ENCODE data around the gene NEK5. TPM values are rescaled to one million over a fixed set of nuclear protein-coding genes. Genes with fewer than 3 reads are reported as not detected.

NEK5 gene
- total RNA-seq, 1 donor from 2014 or later, result 0.28 TPM

DNA sequence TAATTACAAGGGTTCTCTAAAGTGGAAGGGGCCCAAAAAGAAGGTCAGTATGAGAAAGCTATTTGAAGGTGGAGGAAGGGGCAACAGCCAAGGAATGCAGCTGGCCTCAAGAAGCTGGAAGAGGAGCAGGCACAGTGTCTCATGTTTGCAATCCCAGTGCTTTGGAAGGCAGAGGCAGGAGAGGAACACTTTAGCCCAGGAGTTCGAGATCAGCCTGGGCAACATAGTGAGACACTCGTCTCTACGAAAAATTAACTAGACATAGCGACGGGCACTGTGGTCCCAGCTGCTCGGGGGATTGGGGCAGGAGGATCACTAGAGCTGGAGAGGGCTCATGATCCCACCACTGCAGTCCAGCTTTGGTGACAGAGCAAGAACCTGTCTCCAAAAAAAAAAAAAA lies 31.2 kb upstream of the NEK5 start:
- Mint-ChIP-seq H3K27ac (peak overlapping the region; percentile 2), H3K4me3 (peak overlapping the region; percentile 94), H3K4me1 (peaks cover 51% of the 10 kb centered on the region), H3K9me3 (no peaks in the 10 kb centered on the region), H3K36me3 (peaks cover 9% of the 10 kb centered on the region), H3K27me3 (ENCODE audit: insufficient read depth, low read depth) (peaks cover 7% of the 10 kb centered on the region)
- Histone ChIP-seq H4K20me1 (ENCODE audit: low read depth) (peaks cover 4% of the 10 kb centered on the region), H3K27me3 (peaks cover 26% of the 10 kb centered on the region), H3K4me3 (no peak overlapping the region), H3K4me1 (peaks cover 22% of the 10 kb centered on the region), H3K4me2 (no peak overlapping the region), H3K27ac (no peak overlapping the region), H3K9me3 (ENCODE audit: low read depth) (no peaks in the 10 kb centered on the region), H3K9ac (no peak overlapping the region), H2AFZ (replicated peaks) (no peak overlapping the region), H3K79me2 (ENCODE audit: low read depth) (no peaks in the 10 kb centered on the region), H3K36me3 (no peaks in the 10 kb centered on the region), H3F3A (ENCODE audit: low read depth) (peaks cover 25% of the 10 kb centered on the region)
- no peak for TF ChIP-seq EZH2 (IDR thresholded peaks at IDR 0.05)
- TF ChIP-seq EZH2phosphoT487 (IDR thresholded peaks at IDR 0.05), result no peak
- TF ChIP-seq, protein P1, sequence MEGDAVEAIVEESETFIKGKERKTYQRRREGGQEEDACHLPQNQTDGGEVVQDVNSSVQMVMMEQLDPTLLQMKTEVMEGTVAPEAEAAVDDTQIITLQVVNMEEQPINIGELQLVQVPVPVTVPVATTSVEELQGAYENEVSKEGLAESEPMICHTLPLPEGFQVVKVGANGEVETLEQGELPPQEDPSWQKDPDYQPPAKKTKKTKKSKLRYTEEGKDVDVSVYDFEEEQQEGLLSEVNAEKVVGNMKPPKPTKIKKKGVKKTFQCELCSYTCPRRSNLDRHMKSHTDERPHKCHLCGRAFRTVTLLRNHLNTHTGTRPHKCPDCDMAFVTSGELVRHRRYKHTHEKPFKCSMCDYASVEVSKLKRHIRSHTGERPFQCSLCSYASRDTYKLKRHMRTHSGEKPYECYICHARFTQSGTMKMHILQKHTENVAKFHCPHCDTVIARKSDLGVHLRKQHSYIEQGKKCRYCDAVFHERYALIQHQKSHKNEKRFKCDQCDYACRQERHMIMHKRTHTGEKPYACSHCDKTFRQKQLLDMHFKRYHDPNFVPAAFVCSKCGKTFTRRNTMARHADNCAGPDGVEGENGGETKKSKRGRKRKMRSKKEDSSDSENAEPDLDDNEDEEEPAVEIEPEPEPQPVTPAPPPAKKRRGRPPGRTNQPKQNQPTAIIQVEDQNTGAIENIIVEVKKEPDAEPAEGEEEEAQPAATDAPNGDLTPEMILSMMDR (IDR thresholded peaks at IDR 0.05), result no peak
- no peak for DNase-seq (ENCODE audit: low spot score)

DNA sequence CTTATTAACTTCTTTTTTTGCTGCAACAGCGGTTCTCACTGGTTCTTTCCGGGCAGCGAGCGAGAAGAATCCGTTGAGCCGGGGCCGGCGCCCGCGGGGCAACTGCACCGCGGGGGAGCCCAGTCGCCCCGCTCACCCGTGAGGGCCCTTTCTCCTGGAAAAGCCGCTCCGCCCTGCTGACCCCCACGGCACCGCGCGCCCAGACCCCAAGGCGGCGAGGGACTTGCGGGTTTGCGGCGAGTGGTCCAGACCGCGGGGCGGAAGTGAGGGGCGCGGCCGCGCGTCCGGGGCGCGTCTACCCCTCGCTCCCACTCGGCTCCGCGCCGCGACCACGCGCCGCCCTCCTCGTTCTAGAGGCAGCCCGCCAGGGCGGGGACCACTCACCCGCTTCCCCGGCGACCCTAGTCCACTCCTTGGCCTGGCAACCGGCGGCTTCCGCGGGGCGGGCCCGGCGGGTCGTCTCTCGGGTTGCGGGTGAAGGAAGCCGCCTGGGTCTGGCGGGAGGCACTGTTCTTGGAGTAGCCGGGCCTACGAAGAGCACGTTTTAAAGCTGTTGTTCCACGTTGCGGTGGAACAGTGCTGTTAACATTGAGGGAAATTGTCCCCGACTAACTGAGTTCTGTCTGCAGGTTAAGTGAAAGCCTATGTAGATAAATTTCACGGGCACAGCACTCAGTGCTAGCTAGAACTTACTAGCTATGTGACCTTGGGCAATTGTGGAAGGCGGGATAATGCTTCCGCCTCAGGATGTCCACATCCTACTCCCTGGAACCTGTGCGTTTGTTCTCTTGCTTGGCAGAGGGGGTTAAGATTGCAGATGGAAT lies 30.5 kb upstream of the NEK5 start, which contains the start of gene NEK3:
TSS of gene NEK3 (minus strand) at position 439 of the 824 bp plus-strand sequence. CDS start 3,406 bp downstream, outside the sequence.
- H3K4me1 ChIP-seq, result peaks cover 22% of the 10 kb centered on the region
- H3F3A ChIP-seq (ENCODE audit: low read depth), result peaks cover 25% of the 10 kb centered on the region
- peak within 1 kb of the TSS; percentile 77 for H3K4me3 ChIP-seq
- peak within 1 kb of the TSS; percentile 94 for H3K4me3 Mint-ChIP-seq
- TF ChIP-seq EZH2phosphoT487 (IDR thresholded peaks at IDR 0.05), result no peak
- TF ChIP-seq, protein P1 (IDR thresholded peaks at IDR 0.05), result no peak
- no peak for TF ChIP-seq EZH2 (IDR thresholded peaks at IDR 0.05)
- H3K36me3 ChIP-seq, result no peaks in the 10 kb centered on the region
- H3K4me1 Mint-ChIP-seq, result peaks cover 51% of the 10 kb centered on the region
- peak within 1 kb of the TSS; percentile 46 for H3K9ac ChIP-seq
- DNase-seq (ENCODE audit: low spot score), result peak; percentile 84
- peak within 1 kb of the TSS; percentile 40 for H3K27ac Mint-ChIP-seq
- no peaks in the 10 kb centered on the region for H3K9me3 Mint-ChIP-seq
- H3K36me3 Mint-ChIP-seq, result peaks cover 9% of the 10 kb centered on the region
- H3K4me2 ChIP-seq, result peak within 1 kb of the TSS; percentile 85
- H3K27me3 ChIP-seq, result peaks cover 26% of the 10 kb centered on the region
- peaks cover 7% of the 10 kb centered on the region for H3K27me3 Mint-ChIP-seq (ENCODE audit: insufficient read depth, low read depth)
- H2AFZ ChIP-seq (replicated peaks), result peak within 1 kb of the TSS; percentile 92
- H3K9me3 ChIP-seq (ENCODE audit: low read depth), result no peaks in the 10 kb centered on the region
- H3K27ac ChIP-seq, result no peak within 1 kb of the TSS
- H4K20me1 ChIP-seq (ENCODE audit: low read depth), result peaks cover 4% of the 10 kb centered on the region
- H3K79me2 ChIP-seq (ENCODE audit: low read depth), result no peaks in the 10 kb centered on the region

DNA sequence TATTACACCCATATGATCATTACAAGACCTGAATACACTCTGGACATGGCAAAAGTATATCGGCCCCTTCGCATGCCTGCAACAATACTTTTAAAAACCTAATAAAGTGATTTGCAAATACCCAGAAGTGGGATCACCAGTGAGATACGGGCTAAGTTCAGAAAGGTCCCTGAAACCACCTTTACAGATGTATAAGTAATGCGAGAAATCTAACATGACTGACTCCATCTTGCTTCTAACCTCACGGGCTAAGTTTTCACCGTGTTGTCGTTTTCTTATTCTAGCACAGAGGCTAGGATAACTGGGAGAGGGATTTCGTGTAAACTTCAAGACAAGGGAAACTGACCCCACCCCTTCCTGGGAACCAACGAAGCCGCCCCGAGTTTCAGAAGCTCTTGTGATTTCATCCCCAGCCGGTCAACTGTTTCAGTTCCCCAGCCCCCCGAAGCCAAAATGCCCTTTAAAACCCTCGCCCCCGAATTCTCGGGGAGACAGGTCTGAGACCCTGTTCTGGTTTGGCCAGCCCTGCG lies 29.8 kb upstream of the NEK5 start:
- Histone ChIP-seq H3K4me2 (peak overlapping the region; percentile 85), H3K79me2 (ENCODE audit: low read depth) (no peaks in the 10 kb centered on the region), H2AFZ (replicated peaks) (peak overlapping the region; percentile 92), H3K4me1 (peaks cover 22% of the 10 kb centered on the region), H4K20me1 (ENCODE audit: low read depth) (peaks cover 4% of the 10 kb centered on the region), H3K4me3 (peak overlapping the region; percentile 77), H3K36me3 (no peaks in the 10 kb centered on the region), H3K9me3 (ENCODE audit: low read depth) (no peaks in the 10 kb centered on the region), H3F3A (ENCODE audit: low read depth) (peaks cover 25% of the 10 kb centered on the region), H3K27me3 (peaks cover 26% of the 10 kb centered on the region), H3K9ac (peak overlapping the region; percentile 46), H3K27ac (no peak overlapping the region)
- peak overlapping the region; percentile 94 for H3K4me3 Mint-ChIP-seq
- peaks cover 50% of the 10 kb centered on the region for H3K4me1 Mint-ChIP-seq
- peaks cover 7% of the 10 kb centered on the region for H3K27me3 Mint-ChIP-seq (ENCODE audit: insufficient read depth, low read depth)
- no peak for DNase-seq (ENCODE audit: low spot score)
- H3K9me3 Mint-ChIP-seq, result no peaks in the 10 kb centered on the region
- no peak for TF ChIP-seq EZH2 (IDR thresholded peaks at IDR 0.05)
- no peak for TF ChIP-seq EZH2phosphoT487 (IDR thresholded peaks at IDR 0.05)
- TF ChIP-seq, protein P1 (IDR thresholded peaks at IDR 0.05), result no peak
- H3K36me3 Mint-ChIP-seq, result peaks cover 9% of the 10 kb centered on the region
- H3K27ac Mint-ChIP-seq, result peak overlapping the region; percentile 40
